WTC11 (cell line): Measurements from ENCODE around the gene INSL4. TPM values are rescaled to one million over a fixed set of nuclear protein-coding genes. Genes with fewer than 3 reads are reported as not detected.

Source experiments
- ATAC-seq: fragments of 200-7000 bp; cut with Tn5 transposase; 2 replicates; pipeline ENCODE4 v1.10.0; 2021; ENCODE audit warnings: mild to moderate bottlenecking, moderate library complexity
- CTCF ChIA-PET: fragments of 300-600 bp; sonication (Branson Sonifier 250); formaldehyde crosslinking; loops from one replicate; lab custom pipeline; 2021; ENCODE audit warnings: antibody characterized with exemption; lab: Charles Lee
- POLR2A ChIA-PET: fragments of 350-600 bp; sonication (Branson Sonifier 250); formaldehyde crosslinking; loops from one replicate; lab custom pipeline; 2021; ENCODE audit warnings: antibody characterized with exemption; lab: Charles Lee
- DNase-seq: peaks from one replicate; pipeline ENCODE4 v3.0.0; 2021; ENCODE audit warnings: low spot score
- H3K27ac Mint-ChIP-seq: 2 replicates; pipeline ENCODE4 v1.8.0; 2021; ENCODE audit warnings: mixed read lengths
- H3K27me3 Mint-ChIP-seq: 2 replicates; pipeline ENCODE4 v1.8.0; 2021; ENCODE audit warnings: low read depth, mild to moderate bottlenecking, moderate library complexity, mixed read lengths
- H3K36me3 Mint-ChIP-seq: 2 replicates; pipeline ENCODE4 v1.8.0; 2021; ENCODE audit warnings: mixed read lengths
- H3K4me1 Mint-ChIP-seq: 2 replicates; pipeline ENCODE4 v1.8.0; 2022; ENCODE audit warnings: mixed read lengths
- H3K4me3 Mint-ChIP-seq: 2 replicates; pipeline ENCODE4 v1.8.0; 2021; ENCODE audit warnings: mild to moderate bottlenecking, moderate library complexity, mixed read lengths
- H3K9me3 Mint-ChIP-seq: 2 replicates; pipeline ENCODE4 v1.8.0; 2021; ENCODE audit warnings: mixed read lengths
- ESRRA ChIP-seq: sonication (generic); formaldehyde crosslinking; IDR thresholded peaks from 2 replicates; pipeline ENCODE4 v1.8.1; 2022; ENCODE audit warnings: mild to moderate bottlenecking, missing genetic modification reagents, borderline replicate concordance
- FOXK1 ChIP-seq: sonication (generic); formaldehyde crosslinking; IDR thresholded peaks from 2 replicates; pipeline ENCODE4 v1.8.0; 2022; ENCODE audit warnings: mild to moderate bottlenecking, moderate library complexity, missing genetic modification reagents
- GRHL2 ChIP-seq: fragments of 250-450 bp; sonication (Bioruptor Pico); IDR thresholded peaks from 2 replicates; pipeline ENCODE4 v1.8.0; 2022; ENCODE audit warnings: mild to moderate bottlenecking, moderate library complexity; ENCODE audit not compliant: insufficient replicate concordance, severe bottlenecking
- JUN ChIP-seq: sonication (generic); formaldehyde crosslinking; IDR thresholded peaks from 2 replicates; pipeline ENCODE4 v1.8.0; 2023; ENCODE audit warnings: mild to moderate bottlenecking, missing genetic modification reagents
- PRRX2 ChIP-seq: fragments of 250-450 bp; sonication (Bioruptor Pico); IDR thresholded peaks from 2 replicates; pipeline ENCODE4 v1.8.0; 2021; ENCODE audit warnings: mild to moderate bottlenecking
- RELA ChIP-seq: sonication (generic); formaldehyde crosslinking; IDR thresholded peaks from 2 replicates; pipeline ENCODE4 v1.8.1; 2022; ENCODE audit warnings: missing genetic modification reagents, mild to moderate bottlenecking, borderline replicate concordance
- SMAD4 ChIP-seq: sonication (generic); formaldehyde crosslinking; IDR thresholded peaks from 2 replicates; pipeline ENCODE4 v1.8.0; 2022; ENCODE audit warnings: mild to moderate bottlenecking, missing genetic modification reagents
- SP1 ChIP-seq: sonication (generic); formaldehyde crosslinking; conservative IDR thresholded peaks from 2 replicates; pipeline ENCODE4 v1.8.1; 2022; ENCODE audit warnings: missing genetic modification reagents
- ZNF219 ChIP-seq: sonication (generic); formaldehyde crosslinking; IDR thresholded peaks from 2 replicates; pipeline ENCODE4 v1.8.0; 2023; ENCODE audit warnings: missing genetic modification reagents, mild to moderate bottlenecking, borderline replicate concordance
- ZNF281 ChIP-seq: sonication (generic); formaldehyde crosslinking; IDR thresholded peaks from 2 replicates; pipeline ENCODE4 v1.8.0; 2023; ENCODE audit warnings: mild to moderate bottlenecking, missing genetic modification reagents
- ZNF396 ChIP-seq: fragments of 250-450 bp; sonication (Bioruptor Pico); IDR thresholded peaks from 2 replicates; pipeline ENCODE4 v1.8.0; 2021; ENCODE audit warnings: mild to moderate bottlenecking, moderate library complexity, borderline replicate concordance
- total RNA-seq: library from RNA; stranded (reverse); gene quantifications from 3 replicates; pipeline ENCODE4 v1.2.3, GENCODE V29; 2021
- TF ChIP-seq, protein P1 (sequence below): sonication (generic); formaldehyde crosslinking; IDR thresholded peaks from 2 replicates; pipeline ENCODE4 v1.8.1; 2023; ENCODE audit warnings: mild to moderate bottlenecking, moderate library complexity, missing genetic modification reagents
- TF ChIP-seq, protein P2 (sequence below): sonication (generic); formaldehyde crosslinking; IDR thresholded peaks from 2 replicates; pipeline ENCODE4 v1.8.1; 2023; ENCODE audit warnings: mild to moderate bottlenecking, missing genetic modification reagents, moderate library complexity
- TF ChIP-seq, protein P3 (sequence below): sonication (generic); formaldehyde crosslinking; IDR thresholded peaks from 2 replicates; pipeline ENCODE4 v1.8.1; 2023; ENCODE audit warnings: mild to moderate bottlenecking, missing genetic modification reagents, borderline replicate concordance
- TF ChIP-seq, protein P4 (sequence below): fragments of 200-600 bp; IDR thresholded peaks from 2 replicates; pipeline ENCODE4 v1.8.0; 2022; ENCODE audit warnings: antibody characterized with exemption
- TF ChIP-seq, protein P5 (sequence below): fragments of 250-450 bp; sonication (Bioruptor Pico); IDR thresholded peaks from 2 replicates; pipeline ENCODE4 v1.9.0; 2021; ENCODE audit warnings: moderate library complexity, mild to moderate bottlenecking, inconsistent platforms, borderline replicate concordance
- TF ChIP-seq, protein P6 (sequence below): sonication (generic); formaldehyde crosslinking; IDR thresholded peaks from 2 replicates; pipeline ENCODE4 v1.8.1; 2023; ENCODE audit warnings: mild to moderate bottlenecking, missing genetic modification reagents, moderate library complexity

The INSL4 gene
- total RNA-seq, 1 experiment from 2014 or later = not detected

DNA sequence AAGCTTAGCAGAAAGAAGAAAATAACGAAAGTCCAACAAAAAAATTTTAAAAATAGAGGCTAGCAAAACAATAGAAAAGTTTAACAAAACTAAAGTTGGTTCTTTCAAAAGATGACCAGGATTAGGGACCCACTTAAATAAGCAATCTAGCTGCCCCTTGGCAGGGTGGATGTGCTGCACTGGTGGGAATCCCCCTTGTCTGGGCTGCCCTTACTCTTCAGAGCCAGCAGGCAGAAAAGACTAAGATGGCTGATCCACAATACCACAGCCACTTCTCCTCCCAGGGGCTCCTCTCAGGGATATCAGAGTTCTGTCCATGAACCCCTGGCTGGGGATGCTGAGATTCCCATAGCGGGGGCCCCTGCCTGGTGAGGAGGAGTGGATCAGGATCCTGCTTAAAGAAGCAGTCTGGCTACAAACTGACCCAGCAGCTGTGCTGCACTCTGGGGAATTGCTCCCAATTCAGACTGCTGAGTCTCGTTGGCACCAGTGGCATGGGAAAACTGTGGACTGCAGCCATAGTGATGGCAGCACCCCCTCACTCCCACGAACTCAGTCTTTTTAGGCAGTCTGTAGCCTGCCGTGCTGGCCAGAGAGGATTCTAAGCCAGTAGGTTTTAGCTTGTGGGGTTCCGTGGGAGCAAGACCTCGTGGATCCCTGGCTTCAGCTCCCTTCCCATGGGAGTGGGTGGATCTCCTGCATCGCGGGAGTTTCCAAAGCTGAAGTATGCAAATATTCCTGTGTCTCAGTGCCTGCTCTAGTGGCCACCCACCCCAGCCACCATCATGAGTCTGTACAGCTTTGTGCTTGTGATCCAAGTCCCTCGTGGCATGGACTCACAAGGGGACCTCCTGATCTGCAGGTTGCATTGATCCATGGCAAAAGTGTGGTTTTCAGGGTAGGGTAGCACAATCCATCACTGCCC is 42.9 kb upstream of the INSL4 start (continued):
- TF ChIP-seq, protein P1, sequence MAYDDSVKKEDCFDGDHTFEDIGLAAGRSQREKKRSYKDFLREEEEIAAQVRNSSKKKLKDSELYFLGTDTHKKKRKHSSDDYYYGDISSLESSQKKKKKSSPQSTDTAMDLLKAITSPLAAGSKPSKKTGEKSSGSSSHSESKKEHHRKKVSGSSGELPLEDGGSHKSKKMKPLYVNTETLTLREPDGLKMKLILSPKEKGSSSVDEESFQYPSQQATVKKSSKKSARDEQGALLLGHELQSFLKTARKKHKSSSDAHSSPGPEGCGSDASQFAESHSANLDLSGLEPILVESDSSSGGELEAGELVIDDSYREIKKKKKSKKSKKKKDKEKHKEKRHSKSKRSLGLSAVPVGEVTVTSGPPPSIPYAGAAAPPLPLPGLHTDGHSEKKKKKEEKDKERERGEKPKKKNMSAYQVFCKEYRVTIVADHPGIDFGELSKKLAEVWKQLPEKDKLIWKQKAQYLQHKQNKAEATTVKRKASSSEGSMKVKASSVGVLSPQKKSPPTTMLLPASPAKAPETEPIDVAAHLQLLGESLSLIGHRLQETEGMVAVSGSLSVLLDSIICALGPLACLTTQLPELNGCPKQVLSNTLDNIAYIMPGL (CRISPR knock-in tag) = no peak
- TF ChIP-seq, protein P2, sequence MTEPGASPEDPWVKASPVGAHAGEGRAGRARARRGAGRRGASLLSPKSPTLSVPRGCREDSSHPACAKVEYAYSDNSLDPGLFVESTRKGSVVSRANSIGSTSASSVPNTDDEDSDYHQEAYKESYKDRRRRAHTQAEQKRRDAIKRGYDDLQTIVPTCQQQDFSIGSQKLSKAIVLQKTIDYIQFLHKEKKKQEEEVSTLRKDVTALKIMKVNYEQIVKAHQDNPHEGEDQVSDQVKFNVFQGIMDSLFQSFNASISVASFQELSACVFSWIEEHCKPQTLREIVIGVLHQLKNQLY (CRISPR knock-in tag) = no peak
- TF ChIP-seq, protein P3, sequence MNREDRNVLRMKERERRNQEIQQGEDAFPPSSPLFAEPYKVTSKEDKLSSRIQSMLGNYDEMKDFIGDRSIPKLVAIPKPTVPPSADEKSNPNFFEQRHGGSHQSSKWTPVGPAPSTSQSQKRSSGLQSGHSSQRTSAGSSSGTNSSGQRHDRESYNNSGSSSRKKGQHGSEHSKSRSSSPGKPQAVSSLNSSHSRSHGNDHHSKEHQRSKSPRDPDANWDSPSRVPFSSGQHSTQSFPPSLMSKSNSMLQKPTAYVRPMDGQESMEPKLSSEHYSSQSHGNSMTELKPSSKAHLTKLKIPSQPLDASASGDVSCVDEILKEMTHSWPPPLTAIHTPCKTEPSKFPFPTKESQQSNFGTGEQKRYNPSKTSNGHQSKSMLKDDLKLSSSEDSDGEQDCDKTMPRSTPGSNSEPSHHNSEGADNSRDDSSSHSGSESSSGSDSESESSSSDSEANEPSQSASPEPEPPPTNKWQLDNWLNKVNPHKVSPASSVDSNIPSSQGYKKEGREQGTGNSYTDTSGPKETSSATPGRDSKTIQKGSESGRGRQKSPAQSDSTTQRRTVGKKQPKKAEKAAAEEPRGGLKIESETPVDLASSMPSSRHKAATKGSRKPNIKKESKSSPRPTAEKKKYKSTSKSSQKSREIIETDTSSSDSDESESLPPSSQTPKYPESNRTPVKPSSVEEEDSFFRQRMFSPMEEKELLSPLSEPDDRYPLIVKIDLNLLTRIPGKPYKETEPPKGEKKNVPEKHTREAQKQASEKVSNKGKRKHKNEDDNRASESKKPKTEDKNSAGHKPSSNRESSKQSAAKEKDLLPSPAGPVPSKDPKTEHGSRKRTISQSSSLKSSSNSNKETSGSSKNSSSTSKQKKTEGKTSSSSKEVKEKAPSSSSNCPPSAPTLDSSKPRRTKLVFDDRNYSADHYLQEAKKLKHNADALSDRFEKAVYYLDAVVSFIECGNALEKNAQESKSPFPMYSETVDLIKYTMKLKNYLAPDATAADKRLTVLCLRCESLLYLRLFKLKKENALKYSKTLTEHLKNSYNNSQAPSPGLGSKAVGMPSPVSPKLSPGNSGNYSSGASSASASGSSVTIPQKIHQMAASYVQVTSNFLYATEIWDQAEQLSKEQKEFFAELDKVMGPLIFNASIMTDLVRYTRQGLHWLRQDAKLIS = no peak
- TF ChIP-seq, protein P4, sequence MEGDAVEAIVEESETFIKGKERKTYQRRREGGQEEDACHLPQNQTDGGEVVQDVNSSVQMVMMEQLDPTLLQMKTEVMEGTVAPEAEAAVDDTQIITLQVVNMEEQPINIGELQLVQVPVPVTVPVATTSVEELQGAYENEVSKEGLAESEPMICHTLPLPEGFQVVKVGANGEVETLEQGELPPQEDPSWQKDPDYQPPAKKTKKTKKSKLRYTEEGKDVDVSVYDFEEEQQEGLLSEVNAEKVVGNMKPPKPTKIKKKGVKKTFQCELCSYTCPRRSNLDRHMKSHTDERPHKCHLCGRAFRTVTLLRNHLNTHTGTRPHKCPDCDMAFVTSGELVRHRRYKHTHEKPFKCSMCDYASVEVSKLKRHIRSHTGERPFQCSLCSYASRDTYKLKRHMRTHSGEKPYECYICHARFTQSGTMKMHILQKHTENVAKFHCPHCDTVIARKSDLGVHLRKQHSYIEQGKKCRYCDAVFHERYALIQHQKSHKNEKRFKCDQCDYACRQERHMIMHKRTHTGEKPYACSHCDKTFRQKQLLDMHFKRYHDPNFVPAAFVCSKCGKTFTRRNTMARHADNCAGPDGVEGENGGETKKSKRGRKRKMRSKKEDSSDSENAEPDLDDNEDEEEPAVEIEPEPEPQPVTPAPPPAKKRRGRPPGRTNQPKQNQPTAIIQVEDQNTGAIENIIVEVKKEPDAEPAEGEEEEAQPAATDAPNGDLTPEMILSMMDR = no peak
- TF ChIP-seq FOXK1 (CRISPR knock-in tag) (no peak), GRHL2 (CRISPR knock-in tag) (no peak), ZNF396 (CRISPR knock-in tag) (no peak)
- TF ChIP-seq, all 79 proteins: peak for 0

DNA sequence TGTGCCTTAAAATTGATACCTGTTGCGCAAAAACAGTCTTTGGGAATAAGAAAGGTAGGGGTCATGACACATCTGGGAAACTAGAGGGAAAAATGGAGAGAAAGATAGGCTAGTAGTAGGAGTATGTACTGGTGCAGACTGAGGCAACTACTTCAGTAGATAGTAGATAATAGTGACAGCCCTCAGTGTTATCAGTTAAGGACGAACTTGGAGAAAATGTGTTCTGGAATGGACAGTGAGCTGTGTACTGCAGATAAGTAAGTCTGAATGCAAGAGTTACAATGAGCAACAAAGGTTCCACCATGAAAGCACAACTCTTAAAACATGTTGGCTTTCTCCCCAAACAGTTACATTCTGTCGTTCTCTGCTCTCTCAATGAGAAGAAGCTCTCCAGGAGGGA is 39.2 kb upstream of the INSL4 start:
- no peaks in the 10 kb centered on the region for H3K36me3 Mint-ChIP-seq
- CTCF ChIA-PET = interaction anchor here (1.5 kb wide), 1 partner anchor 409 kb away, joined by 4 read pairs; no protein-coding TSS in a partner anchor
- H3K27me3 Mint-ChIP-seq = no peaks in the 10 kb centered on the region
- no peaks in the 10 kb centered on the region for H3K9me3 Mint-ChIP-seq
- H3K4me3 Mint-ChIP-seq = no peak overlapping the region
- POLR2A ChIA-PET = no interaction called here
- no peak overlapping the region for H3K27ac Mint-ChIP-seq
- H3K4me1 Mint-ChIP-seq = no peaks in the 10 kb centered on the region
- DNase-seq = no peak
- ATAC-seq = no peak
- TF ChIP-seq, protein P5, sequence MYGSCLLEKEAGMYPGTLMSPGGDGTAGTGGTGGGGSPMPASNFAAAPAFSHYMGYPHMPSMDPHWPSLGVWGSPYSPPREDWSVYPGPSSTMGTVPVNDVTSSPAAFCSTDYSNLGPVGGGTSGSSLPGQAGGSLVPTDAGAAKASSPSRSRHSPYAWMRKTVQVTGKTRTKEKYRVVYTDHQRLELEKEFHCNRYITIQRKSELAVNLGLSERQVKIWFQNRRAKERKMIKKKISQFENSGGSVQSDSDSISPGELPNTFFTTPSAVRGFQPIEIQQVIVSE (CRISPR knock-in tag) = no peak
- TF ChIP-seq ESRRA (no peak), PRRX2 (CRISPR knock-in tag) (no peak), SMAD4 (CRISPR knock-in tag) (no peak), RELA (CRISPR knock-in tag) (no peak), JUN (CRISPR knock-in tag) (no peak), ZNF281 (CRISPR knock-in tag) (no peak), SP1 (no peak), ZNF219 (CRISPR knock-in tag) (no peak)
- TF ChIP-seq, protein P1 (CRISPR knock-in tag) = no peak
- TF ChIP-seq, protein P6, sequence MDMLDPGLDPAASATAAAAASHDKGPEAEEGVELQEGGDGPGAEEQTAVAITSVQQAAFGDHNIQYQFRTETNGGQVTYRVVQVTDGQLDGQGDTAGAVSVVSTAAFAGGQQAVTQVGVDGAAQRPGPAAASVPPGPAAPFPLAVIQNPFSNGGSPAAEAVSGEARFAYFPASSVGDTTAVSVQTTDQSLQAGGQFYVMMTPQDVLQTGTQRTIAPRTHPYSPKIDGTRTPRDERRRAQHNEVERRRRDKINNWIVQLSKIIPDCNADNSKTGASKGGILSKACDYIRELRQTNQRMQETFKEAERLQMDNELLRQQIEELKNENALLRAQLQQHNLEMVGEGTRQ = no peak
